Stimulated activated CD8-positive, alpha-beta memory T cell treated with anti-CD3 and anti-CD28 coated beads, Interleukin-12 subunit alpha, Interleukin-12 subunit beta, amount 100 ng/mL, for 24 hours (primary cell): ENCODE results near the gene PKD2.
"Not testable (repeated sequence)": the region's sequence is repeated elsewhere in the genome, so short reads cannot be mapped to it uniquely, and the experiment has no call there.

ENCODE experiments used
- DNase-seq: peaks from one replicate; pipeline ENCODE4 v3.0.0-alpha.2; 2020; ENCODE audit errors: extremely low read depth

The PKD2 gene

GRCh38 chr4:88115587-88115986 is 108.2 kb downstream of the PKD2 start:
- no peak for DNase-seq

GRCh38 chr4:88119943-88120342 is 112.5 kb downstream of the PKD2 start:
- DNase-seq: no peak

GRCh38 chr4:88122260-88122659 is 114.8 kb downstream of the PKD2 start:
- not testable (repeated sequence) for DNase-seq
